MM.1S (cell line): Measurements from ENCODE around the gene CDC20B.

Source experiments
- DNase-seq: peaks from one replicate; pipeline ENCODE4 v3.0.0-alpha.2; 2015
- H2AFZ ChIP-seq: fragments of 300-600 bp; sonication (generic); 2 replicates; pipeline ENCODE4 v1.6.0; 2016; ENCODE audit warnings: antibody characterized with exemption, low read length
- H3F3A ChIP-seq: fragments of 300-600 bp; sonication (generic); 2 replicates; pipeline ENCODE4 v1.6.1; 2016; ENCODE audit warnings: mild to moderate bottlenecking, antibody characterized with exemption, low read length, moderate library complexity, mixed read lengths; ENCODE audit not compliant: insufficient read depth
- H3K27ac ChIP-seq: fragments of 300-600 bp; sonication (generic); 2 replicates; pipeline ENCODE4 v1.5.1; 2016; ENCODE audit warnings: mild to moderate bottlenecking, low read length
- H3K27me3 ChIP-seq: fragments of 300-600 bp; sonication (generic); replicated peaks from 2 replicates; pipeline ENCODE4 v1.6.0; 2016; ENCODE audit warnings: low read length; ENCODE audit not compliant: insufficient read depth
- H3K36me3 ChIP-seq: fragments of 300-600 bp; sonication (generic); replicated peaks from 2 replicates; pipeline ENCODE4 v1.6.1; 2016; ENCODE audit warnings: mild to moderate bottlenecking, low read length, mixed read lengths; ENCODE audit not compliant: insufficient read depth
- H3K4me1 ChIP-seq: fragments of 300-600 bp; sonication (generic); 2 replicates; pipeline ENCODE4 v1.6.1; 2016; ENCODE audit warnings: low read length, mixed read lengths
- H3K4me2 ChIP-seq: fragments of 300-600 bp; sonication (generic); 2 replicates; pipeline ENCODE4 v1.6.0; 2016; ENCODE audit warnings: low read depth, low read length
- H3K4me3 ChIP-seq: fragments of 300-600 bp; sonication (generic); 2 replicates; pipeline ENCODE4 v1.5.1; 2016; ENCODE audit warnings: low read length, mixed read lengths
- H3K79me2 ChIP-seq: fragments of 300-600 bp; sonication (generic); 2 replicates; pipeline ENCODE4 v1.6.1; 2016; ENCODE audit warnings: mixed run types, low read length, mixed read lengths
- H3K9ac ChIP-seq: fragments of 300-600 bp; sonication (generic); 2 replicates; pipeline ENCODE4 v1.6.1; 2016; ENCODE audit warnings: low read length, mixed read lengths
- H3K9me2 ChIP-seq: fragments of 300-600 bp; sonication (generic); replicated peaks from 2 replicates; pipeline ENCODE4 v1.6.1; 2016; ENCODE audit warnings: mild to moderate bottlenecking, low read length, mixed read lengths; ENCODE audit not compliant: insufficient read depth
- H3K9me3 ChIP-seq: fragments of 300-600 bp; sonication (generic); replicated peaks from 2 replicates; pipeline ENCODE4 v1.6.1; 2016; ENCODE audit warnings: mild to moderate bottlenecking, low read length, mixed read lengths; ENCODE audit not compliant: insufficient read depth
- H4K20me1 ChIP-seq: fragments of 300-600 bp; sonication (generic); 2 replicates; pipeline ENCODE4 v1.6.1; 2016; ENCODE audit warnings: mild to moderate bottlenecking, low read length, moderate library complexity, mixed read lengths; ENCODE audit not compliant: insufficient read depth
- CTCF ChIP-seq: fragments of 300-600 bp; sonication (generic); IDR thresholded peaks from 2 replicates; pipeline ENCODE4 v1.5.1; 2016; ENCODE audit warnings: antibody characterized with exemption, low read length, mixed read lengths
- EZH2 ChIP-seq: fragments of 300-600 bp; sonication (generic); optimal IDR thresholded peaks from 2 replicates; pipeline ENCODE3; 2017; ENCODE audit warnings: low read depth, mild to moderate bottlenecking, antibody characterized with exemption, low read length, mixed read lengths
- EZH2phosphoT487 ChIP-seq: fragments of 300-600 bp; sonication (generic); IDR thresholded peaks from 2 replicates; pipeline ENCODE4 v1.6.1; 2018; ENCODE audit warnings: antibody characterized with exemption, low read length

The CDC20B gene

GRCh38 chr5:55073211-55073610, 99.8 kb downstream of the CDC20B start:
- no peak for DNase-seq
- H2AFZ ChIP-seq: no peak overlapping the region
- H3F3A ChIP-seq: peaks cover 8% of the 10 kb centered on the region; the same call in 1 of the 2 replicates
- H3K27ac ChIP-seq: no peak overlapping the region
- 0 out of 2 replicates have a peak overlapping the region, but pooled peaks have one; percentile 4 for H3K4me2 ChIP-seq
- no peaks in the 10 kb centered on the region for H3K9me3 ChIP-seq
- H3K4me1 ChIP-seq: peaks cover 14% of the 10 kb centered on the region; the same call in 1 of the 2 replicates
- H3K9me2 ChIP-seq: no peaks in the 10 kb centered on the region
- H3K27me3 ChIP-seq: no peaks in the 10 kb centered on the region
- no peaks in the 10 kb centered on the region for H3K79me2 ChIP-seq
- H4K20me1 ChIP-seq: no peaks in the 10 kb centered on the region
- no peak overlapping the region for H3K9ac ChIP-seq
- TF ChIP-seq EZH2 (no peak), CTCF (no peak), EZH2phosphoT487 (no peak)
- no peak overlapping the region for H3K4me3 ChIP-seq
- H3K36me3 ChIP-seq: no peaks in the 10 kb centered on the region

- H3K27ac ChIP-seq: no peak overlapping the region
- TF ChIP-seq CTCF: no peak
- no peak for TF ChIP-seq EZH2phosphoT487
- no peak for TF ChIP-seq EZH2
- no peak overlapping the region for H2AFZ ChIP-seq
- H3K36me3 ChIP-seq: no peaks in the 10 kb centered on the region
- no peaks in the 10 kb centered on the region for H3K9me3 ChIP-seq
- DNase-seq: peak; percentile 60
- peak overlapping the region; percentile 13; the same call in 1 of the 2 replicates for H3K4me2 ChIP-seq
- no peaks in the 10 kb centered on the region for H3K79me2 ChIP-seq
- no peaks in the 10 kb centered on the region for H4K20me1 ChIP-seq
- H3F3A ChIP-seq: peaks cover 8% of the 10 kb centered on the region; the same call in 1 of the 2 replicates
- H3K9ac ChIP-seq: no peak overlapping the region
- no peaks in the 10 kb centered on the region for H3K27me3 ChIP-seq
- no peaks in the 10 kb centered on the region for H3K9me2 ChIP-seq
- H3K4me1 ChIP-seq: peaks cover 14% of the 10 kb centered on the region; the same call in 1 of the 2 replicates
- no peak overlapping the region for H3K4me3 ChIP-seq
Observed at GRCh38 chr5:55072666-55073065, 100.3 kb downstream of the CDC20B start.

- Histone ChIP-seq H3K4me1 (peaks cover 14% of the 10 kb centered on the region; the same call in 1 of the 2 replicates), H4K20me1 (no peaks in the 10 kb centered on the region), H3K9me2 (no peaks in the 10 kb centered on the region), H2AFZ (no peak overlapping the region), H3K79me2 (no peaks in the 10 kb centered on the region), H3K9ac (no peak overlapping the region), H3K4me3 (no peak overlapping the region), H3K27me3 (no peaks in the 10 kb centered on the region), H3K36me3 (no peaks in the 10 kb centered on the region), H3F3A (peaks cover 8% of the 10 kb centered on the region; the same call in 1 of the 2 replicates), H3K9me3 (no peaks in the 10 kb centered on the region), H3K4me2 (no peak overlapping the region), H3K27ac (no peak overlapping the region)
- DNase-seq: no peak
- TF ChIP-seq EZH2 (no peak), CTCF (no peak), EZH2phosphoT487 (no peak)
Observed at GRCh38 chr5:55071413-55071812, 101.6 kb downstream of the CDC20B start.
